OCI-LY1 (cell line): ENCODE data around the gene PSAT1.

Source experiments
- H2AFZ ChIP-seq: fragments of 200-600 bp; sonication (generic), shearing (Covaris generic); 2 replicates; pipeline ENCODE4 v1.6.0; 2014; ENCODE audit warnings: antibody characterized with exemption, mild to moderate bottlenecking, low read length
- H3F3A ChIP-seq: fragments of 200-600 bp; sonication (generic), shearing (Covaris generic); 2 replicates; pipeline ENCODE4 v1.6.0; 2014; ENCODE audit warnings: mild to moderate bottlenecking, antibody characterized with exemption, low read length, moderate library complexity; ENCODE audit not compliant: insufficient read depth
- H3K27ac ChIP-seq: fragments of 200-600 bp; sonication (generic); 2 replicates; pipeline ENCODE4 v1.5.1; 2014; ENCODE audit warnings: low read length, mixed run types, mild to moderate bottlenecking, low read depth; ENCODE audit not compliant: poor library complexity, severe bottlenecking
- H3K27me3 ChIP-seq: fragments of 200-600 bp; sonication (generic); 2 replicates; pipeline ENCODE4 v1.6.0; 2014; ENCODE audit warnings: antibody characterized with exemption, mild to moderate bottlenecking, low read length, moderate library complexity; ENCODE audit not compliant: insufficient read depth
- H3K36me3 ChIP-seq: fragments of 200-600 bp; sonication (generic); 2 replicates; pipeline ENCODE4 v1.6.1; 2014; ENCODE audit warnings: mild to moderate bottlenecking, antibody characterized with exemption, low read length, moderate library complexity, mixed read lengths; ENCODE audit not compliant: insufficient read depth
- H3K4me1 ChIP-seq: fragments of 200-600 bp; sonication (generic); 2 replicates; pipeline ENCODE4 v1.5.1; 2014; ENCODE audit warnings: mild to moderate bottlenecking, low read length, moderate library complexity; ENCODE audit not compliant: insufficient read depth, severe bottlenecking
- H3K4me2 ChIP-seq: fragments of 200-600 bp; sonication (generic), shearing (Covaris generic); 2 replicates; pipeline ENCODE4 v1.6.1; 2014; ENCODE audit warnings: low read length
- H3K4me3 ChIP-seq: fragments of 200-600 bp; sonication (generic); 2 replicates; pipeline ENCODE4 v1.5.1; 2014; ENCODE audit warnings: low read length, low read depth, mild to moderate bottlenecking, mixed read lengths; ENCODE audit not compliant: poor library complexity, severe bottlenecking
- H3K79me2 ChIP-seq: fragments of 200-600 bp; shearing (Covaris generic); 2 replicates; pipeline ENCODE4 v1.6.1; 2016; ENCODE audit warnings: mixed run types, low read length, mixed read lengths; ENCODE audit not compliant: insufficient read depth
- H3K9ac ChIP-seq: fragments of 200-600 bp; sonication (generic), shearing (Covaris generic); 2 replicates; pipeline ENCODE4 v1.6.1; 2014; ENCODE audit warnings: mild to moderate bottlenecking, low read length, mixed read lengths
- H3K9me2 ChIP-seq: fragments of 200-600 bp; sonication (generic), shearing (Covaris generic); 2 replicates; pipeline ENCODE4 v1.6.1; 2014; ENCODE audit warnings: low read depth, mild to moderate bottlenecking, low read length, mixed read lengths
- H3K9me3 ChIP-seq: fragments of 200-600 bp; shearing (Covaris generic); 2 replicates; pipeline ENCODE4 v1.6.1; 2014; ENCODE audit warnings: low read length, mixed read lengths
- H4K20me1 ChIP-seq: fragments of 200-600 bp; sonication (generic), shearing (Covaris generic); 2 replicates; pipeline ENCODE4 v1.6.0; 2016; ENCODE audit warnings: mild to moderate bottlenecking, low read length; ENCODE audit not compliant: insufficient read depth
- EZH2 ChIP-seq: fragments of 200-600 bp; sonication (generic), shearing (Covaris generic); IDR thresholded peaks from 2 replicates; pipeline ENCODE4 v1.8.0; 2017; ENCODE audit warnings: borderline replicate concordance, mixed run types, mild to moderate bottlenecking, antibody characterized with exemption, low read length, moderate library complexity, mixed read lengths
- TF ChIP-seq, protein P1 (sequence below): fragments of 200-600 bp; sonication (generic), shearing (Covaris generic); IDR thresholded peaks from 2 replicates; pipeline ENCODE4 v1.5.1; 2017; ENCODE audit warnings: mild to moderate bottlenecking, antibody characterized with exemption, low read length, moderate library complexity, mixed read lengths

The PSAT1 gene

GRCh38 chr9:78363221-78363620 is 66.3 kb downstream of the PSAT1 start:
- H3K4me3 ChIP-seq: no peak overlapping the region
- H3K27me3 ChIP-seq: no peaks in the 10 kb centered on the region
- H3K9ac ChIP-seq: no peak overlapping the region
- H3K9me3 ChIP-seq: no peaks in the 10 kb centered on the region
- H3K4me1 ChIP-seq: no peaks in the 10 kb centered on the region
- no peaks in the 10 kb centered on the region for H3F3A ChIP-seq
- H2AFZ ChIP-seq: no peak overlapping the region
- no peaks in the 10 kb centered on the region for H3K79me2 ChIP-seq
- H4K20me1 ChIP-seq: no peaks in the 10 kb centered on the region
- H3K36me3 ChIP-seq: no peaks in the 10 kb centered on the region
- no peak overlapping the region for H3K27ac ChIP-seq
- H3K4me2 ChIP-seq: no peak overlapping the region
- TF ChIP-seq, protein P1, sequence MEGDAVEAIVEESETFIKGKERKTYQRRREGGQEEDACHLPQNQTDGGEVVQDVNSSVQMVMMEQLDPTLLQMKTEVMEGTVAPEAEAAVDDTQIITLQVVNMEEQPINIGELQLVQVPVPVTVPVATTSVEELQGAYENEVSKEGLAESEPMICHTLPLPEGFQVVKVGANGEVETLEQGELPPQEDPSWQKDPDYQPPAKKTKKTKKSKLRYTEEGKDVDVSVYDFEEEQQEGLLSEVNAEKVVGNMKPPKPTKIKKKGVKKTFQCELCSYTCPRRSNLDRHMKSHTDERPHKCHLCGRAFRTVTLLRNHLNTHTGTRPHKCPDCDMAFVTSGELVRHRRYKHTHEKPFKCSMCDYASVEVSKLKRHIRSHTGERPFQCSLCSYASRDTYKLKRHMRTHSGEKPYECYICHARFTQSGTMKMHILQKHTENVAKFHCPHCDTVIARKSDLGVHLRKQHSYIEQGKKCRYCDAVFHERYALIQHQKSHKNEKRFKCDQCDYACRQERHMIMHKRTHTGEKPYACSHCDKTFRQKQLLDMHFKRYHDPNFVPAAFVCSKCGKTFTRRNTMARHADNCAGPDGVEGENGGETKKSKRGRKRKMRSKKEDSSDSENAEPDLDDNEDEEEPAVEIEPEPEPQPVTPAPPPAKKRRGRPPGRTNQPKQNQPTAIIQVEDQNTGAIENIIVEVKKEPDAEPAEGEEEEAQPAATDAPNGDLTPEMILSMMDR: no peak
- no peak for TF ChIP-seq EZH2
- H3K9me2 ChIP-seq: no peaks in the 10 kb centered on the region

GRCh38 chr9:78365748-78366697 is 69.1 kb downstream of the PSAT1 start:
- Histone ChIP-seq H3K79me2 (no peaks in the 10 kb centered on the region), H3K4me1 (no peaks in the 10 kb centered on the region), H3K9me3 (no peaks in the 10 kb centered on the region), H3K4me2 (no peak overlapping the region), H2AFZ (no peak overlapping the region), H3K27ac (no peak overlapping the region), H3K9ac (no peak overlapping the region), H3K36me3 (no peaks in the 10 kb centered on the region), H3K27me3 (no peaks in the 10 kb centered on the region), H4K20me1 (no peaks in the 10 kb centered on the region), H3K9me2 (no peaks in the 10 kb centered on the region), H3F3A (no peaks in the 10 kb centered on the region), H3K4me3 (no peak overlapping the region)
- TF ChIP-seq, protein P1: peak; percentile 56
- no peak for TF ChIP-seq EZH2

- H3K4me1 ChIP-seq: peaks cover 2% of the 10 kb centered on the region
- H3K9ac ChIP-seq: no peak overlapping the region
- H3K4me3 ChIP-seq: no peak overlapping the region
- no peaks in the 10 kb centered on the region for H3K36me3 ChIP-seq
- no peaks in the 10 kb centered on the region for H3K79me2 ChIP-seq
- H3K27me3 ChIP-seq: no peaks in the 10 kb centered on the region
- no peaks in the 10 kb centered on the region for H3K9me2 ChIP-seq
- no peak overlapping the region for H3K4me2 ChIP-seq
- no peak overlapping the region for H3K27ac ChIP-seq
- no peak overlapping the region for H2AFZ ChIP-seq
- H3K9me3 ChIP-seq: no peaks in the 10 kb centered on the region
- H4K20me1 ChIP-seq: no peaks in the 10 kb centered on the region
- no peaks in the 10 kb centered on the region for H3F3A ChIP-seq
- TF ChIP-seq, protein P1: no peak
- no peak for TF ChIP-seq EZH2
These were observed 69.9 kb downstream of the PSAT1 start for GRCh38 chr9:78366827-78367226.
